ENCODE measurements around the gene ZBED4.

The ZBED4 gene

GRCh38 chr22:49906799-49907290, 53.2 kb downstream of the ZBED4 start:
- DNase-seq: no peak

- DNase-seq: no peak
Measured at GRCh38 chr22:49907807-49908206, 54.2 kb downstream of the ZBED4 start.

- no peak for DNase-seq
Measured at GRCh38 chr22:49909476-49910205, 56.0 kb downstream of the ZBED4 start.

GRCh38 chr22:49910229-49911155, 56.8 kb downstream of the ZBED4 start:
- DNase-seq: no peak

GRCh38 chr22:49911881-49912625, 58.4 kb downstream of the ZBED4 start:
- DNase-seq: no peak

- DNase-seq: no peak
Measured at GRCh38 chr22:49913026-49913425, 59.4 kb downstream of the ZBED4 start.

GRCh38 chr22:49913446-49913845, 59.8 kb downstream of the ZBED4 start:
- DNase-seq: no peak

- DNase-seq: no peak
Measured at GRCh38 chr22:49914256-49914655, 60.6 kb downstream of the ZBED4 start.

GRCh38 chr22:49915610-49916009, 62.0 kb downstream of the ZBED4 start:
- no peak for DNase-seq

- DNase-seq: no peak
Measured at GRCh38 chr22:49916831-49917230, 63.2 kb downstream of the ZBED4 start.

- DNase-seq: peak; percentile 96
Measured at GRCh38 chr22:49917974-49918910, 64.6 kb downstream of the ZBED4 start, which contains the start of the genes ALG12 and CRELD2. ALG12 (minus strand) TSS chr22:49918438; CDS start chr22:49913765, 4,673 bp downstream. CRELD2 (plus strand) TSS chr22:49918634; CDS start chr22:49918770, 136 bp downstream.

GRCh38 chr22:49918911-49919881, 65.6 kb downstream of the ZBED4 start:
- DNase-seq: no peak

GRCh38 chr22:49920859-49921258, 67.2 kb downstream of the ZBED4 start:
- no peak for DNase-seq

GRCh38 chr22:49921508-49922278, 68.0 kb downstream of the ZBED4 start:
- no peak for DNase-seq

GRCh38 chr22:49922484-49922883, 68.8 kb downstream of the ZBED4 start:
- no peak for DNase-seq

GRCh38 chr22:49922926-49923325, 69.3 kb downstream of the ZBED4 start:
- DNase-seq: no peak

GRCh38 chr22:49923445-49923844, 69.8 kb downstream of the ZBED4 start:
- DNase-seq: peak; percentile 32

GRCh38 chr22:49924113-49924833, 70.6 kb downstream of the ZBED4 start:
- DNase-seq: no peak

Measured in CD4-positive, alpha-beta T cell treated with Interleukin-17A for 4 hours (primary cell).